Ramos (cell line): Measurements from ENCODE around the gene ANKRD52.

Source experiments
- in situ Hi-C: fragments of 300-500 bp; cut with MboI; formaldehyde crosslinking; loops from one replicate; pipeline ENCODE4 v1.14.3; 2022; ENCODE audit warnings: low sequenced_read_pairs; ENCODE audit not compliant: unreplicated experiment

The ANKRD52 gene

DNA sequence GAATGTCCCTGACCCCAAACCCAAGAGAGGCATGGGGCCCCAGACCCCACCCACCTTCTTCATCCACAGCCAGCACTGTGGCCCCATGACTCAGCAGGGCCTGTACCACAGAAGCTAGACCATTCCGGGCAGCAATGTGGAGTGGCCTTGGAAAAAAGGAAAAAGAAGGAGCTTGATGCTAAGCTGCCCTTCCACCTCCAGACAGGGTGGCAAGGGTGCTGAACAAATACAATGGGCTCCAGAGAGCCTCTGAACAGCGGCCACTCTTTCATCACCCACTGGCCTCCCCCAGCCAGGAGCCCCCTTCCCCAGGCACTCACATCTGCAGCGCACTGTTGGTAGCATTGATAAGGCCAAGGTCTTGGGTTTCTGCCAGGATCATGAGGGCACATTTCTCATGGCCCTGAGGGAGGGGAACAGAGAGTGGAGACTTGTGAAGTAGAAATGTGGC, 14.4 kb downstream of the ANKRD52 start:
- in situ Hi-C loops, result no loop called here

GRCh38 chr12:56242986-56243385, 15.2 kb downstream of the ANKRD52 start:
- in situ Hi-C loops, result no loop called here

DNA sequence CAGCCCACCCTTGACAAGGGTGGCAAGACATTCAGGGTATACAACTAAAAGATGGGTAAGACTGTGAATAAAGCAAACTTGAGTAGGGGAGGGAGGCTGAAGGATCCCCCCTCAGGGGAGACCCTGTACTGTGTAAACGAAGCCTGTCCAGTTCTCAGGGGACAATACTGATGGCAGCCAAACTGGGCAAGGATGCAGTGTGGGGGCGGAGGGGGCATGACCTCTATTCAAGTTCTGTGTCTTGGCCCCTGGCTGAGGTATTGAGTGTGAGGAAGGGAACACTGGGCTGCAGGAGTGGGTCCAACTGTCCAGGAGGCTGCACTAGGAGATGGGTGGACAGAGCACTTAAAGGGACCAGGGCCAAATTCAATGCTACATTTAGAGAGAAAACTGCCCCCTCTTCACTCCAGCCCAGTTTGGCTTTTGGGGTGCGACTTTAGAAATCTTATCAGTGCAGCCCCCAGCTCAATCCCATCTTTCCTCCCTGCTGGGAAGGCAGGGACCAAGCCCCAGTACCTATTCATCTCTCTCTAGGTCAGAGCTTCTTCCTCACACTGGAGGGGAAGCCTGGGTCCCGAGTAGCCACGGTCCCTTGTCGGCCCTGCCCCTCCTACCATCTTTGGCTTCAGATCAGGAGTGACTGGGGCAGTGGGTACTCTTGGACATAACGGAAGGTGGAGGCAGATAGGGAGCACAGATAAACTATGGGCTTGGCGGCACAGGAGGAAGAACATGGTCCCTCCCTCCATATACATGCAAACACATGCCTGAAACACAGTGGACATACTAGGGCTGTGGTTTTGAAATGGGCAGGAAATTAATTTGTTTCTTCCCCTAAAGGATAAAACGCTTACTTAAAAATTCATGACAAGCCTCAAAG, 16.5 kb downstream of the ANKRD52 start:
- in situ Hi-C loops, result no loop called here

GRCh38 chr12:56237552-56237951, 20.6 kb downstream of the ANKRD52 start:
- in situ Hi-C loops, result no loop called here

GRCh38 chr12:56236985-56237384, 21.2 kb downstream of the ANKRD52 start:
- in situ Hi-C loops, result no loop called here

DNA sequence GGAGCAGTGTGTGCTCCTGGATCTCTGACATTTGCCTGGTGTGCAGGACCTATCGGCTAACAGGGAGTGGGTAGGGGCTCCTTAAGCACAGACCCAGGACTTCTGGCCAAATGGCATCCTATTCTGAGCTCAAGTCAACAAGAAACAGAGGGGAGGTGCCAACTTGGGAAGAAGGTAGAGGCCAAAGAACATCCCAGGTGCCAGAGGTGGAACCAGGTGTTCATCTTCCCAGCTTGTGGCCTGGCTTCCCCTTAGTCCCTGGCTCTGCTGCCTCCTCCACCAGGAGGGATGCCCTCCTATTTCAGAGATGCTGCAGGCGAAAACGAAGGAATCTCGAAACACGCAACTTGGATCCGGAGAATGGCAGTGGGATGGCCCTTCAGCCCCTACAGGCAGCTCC, 22.1 kb downstream of the ANKRD52 start:
- in situ Hi-C loops, result no loop called here

DNA sequence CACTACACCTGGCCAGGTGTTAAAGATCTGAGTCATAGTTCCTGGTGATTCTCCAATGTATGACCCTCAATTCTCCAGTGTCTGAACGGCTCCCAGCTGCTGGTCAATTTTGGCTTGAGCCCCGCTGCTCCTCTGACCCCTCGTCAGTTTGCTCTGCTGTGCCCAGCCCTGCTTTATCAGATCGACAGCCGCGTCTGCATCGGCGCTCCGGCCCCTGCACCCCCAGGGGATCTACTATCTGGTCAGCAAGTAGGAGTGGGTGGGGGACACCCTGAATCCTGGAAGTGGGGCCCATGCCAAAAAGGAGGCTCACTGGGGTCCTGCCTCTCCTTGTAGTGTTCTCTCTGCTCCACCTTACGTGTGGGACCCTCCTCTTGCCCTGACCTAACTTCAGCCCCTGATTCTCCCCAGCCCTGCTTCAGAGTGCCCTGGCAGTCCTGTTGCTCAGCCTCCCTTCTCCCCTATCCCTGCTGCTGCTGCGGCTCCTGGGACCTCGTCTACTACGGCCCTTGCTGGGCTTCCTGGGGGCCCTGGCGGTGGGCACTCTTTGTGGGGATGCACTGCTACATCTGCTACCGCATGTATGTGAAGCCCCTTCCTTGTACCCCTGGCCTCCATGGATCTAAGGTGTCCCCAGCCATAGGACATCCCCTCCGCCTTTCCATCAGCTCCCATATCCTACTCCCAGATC, 23.3 kb downstream of the ANKRD52 start:
- in situ Hi-C loops, result no loop called here

DNA sequence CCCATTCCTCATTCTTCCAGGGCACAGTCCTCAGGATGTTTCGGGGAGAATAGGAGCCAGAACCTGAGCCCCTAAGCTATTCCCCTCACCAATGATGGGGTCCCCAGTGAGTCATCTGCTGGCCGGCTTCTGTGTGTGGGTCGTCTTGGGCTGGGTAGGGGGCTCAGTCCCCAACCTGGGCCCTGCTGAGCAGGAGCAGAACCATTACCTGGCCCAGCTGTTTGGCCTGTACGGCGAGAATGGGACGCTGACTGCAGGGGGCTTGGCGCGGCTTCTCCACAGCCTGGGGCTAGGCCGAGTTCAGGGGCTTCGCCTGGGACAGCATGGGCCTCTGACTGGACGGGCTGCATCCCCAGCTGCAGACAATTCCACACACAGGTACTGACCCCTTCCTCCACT, 27.0 kb downstream of the ANKRD52 start:
- in situ Hi-C loops, result no loop called here

DNA sequence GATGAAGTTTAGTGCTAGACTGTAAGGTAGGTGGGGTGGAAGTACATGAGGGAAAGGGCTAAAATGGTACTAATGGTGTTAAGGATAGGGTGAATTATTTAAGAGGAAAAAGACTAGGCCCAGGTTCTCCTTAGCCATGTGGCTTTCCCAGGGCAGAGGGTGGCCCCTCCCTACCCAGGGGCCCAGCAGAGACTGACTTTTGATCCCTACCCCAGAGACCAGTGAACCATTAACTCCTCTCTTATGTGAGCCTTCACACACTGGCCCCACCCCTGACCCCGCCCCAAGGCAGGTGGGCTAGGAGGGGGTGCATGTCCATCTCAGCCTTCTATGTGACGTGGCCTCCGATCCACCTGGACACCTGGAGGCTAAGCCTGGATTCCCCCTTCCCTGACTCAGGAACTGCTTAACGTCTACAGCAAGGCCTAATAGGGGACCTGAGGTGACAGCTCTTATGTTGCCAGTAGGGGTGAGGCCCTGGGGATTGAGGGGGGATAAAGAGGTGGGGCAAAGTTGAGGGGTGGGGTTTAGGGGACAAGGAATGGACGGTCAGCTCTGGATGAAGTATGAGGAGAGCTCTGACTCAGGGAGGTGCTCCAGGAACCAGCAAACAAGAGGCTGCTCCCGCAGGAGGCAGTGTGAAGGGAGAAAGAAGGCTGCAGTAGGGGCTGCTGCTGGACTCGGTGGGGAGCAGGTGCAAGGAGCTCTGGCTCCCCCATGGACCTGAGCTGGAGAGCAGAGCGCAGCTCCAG, 27.6 kb downstream of the ANKRD52 start:
- in situ Hi-C loops, result no loop called here

DNA sequence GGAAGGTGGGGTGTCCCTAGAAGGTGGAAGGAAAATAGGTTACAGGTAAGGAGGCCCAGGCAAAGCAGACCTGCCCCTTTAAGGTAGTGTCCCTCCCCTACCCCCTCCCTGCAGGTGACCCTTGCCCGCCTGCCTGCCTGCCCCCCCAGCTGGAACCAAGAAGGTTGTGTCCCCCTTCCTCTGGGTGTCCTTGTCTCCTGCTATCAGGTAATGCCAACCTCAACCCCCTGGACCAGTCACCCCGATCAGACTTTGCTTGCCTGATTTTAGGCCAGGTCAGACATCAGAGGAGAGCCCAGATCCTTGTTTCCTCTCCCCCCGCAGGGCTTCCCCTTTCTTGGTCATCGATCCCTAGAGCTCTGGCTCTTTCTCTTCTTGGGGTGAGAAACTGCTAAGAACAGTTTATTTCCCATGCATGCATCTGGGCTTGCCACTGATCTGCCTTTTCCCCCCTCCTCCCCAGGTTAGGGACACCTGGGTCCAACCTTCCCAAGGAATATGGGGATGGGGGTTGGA, 28.2 kb downstream of the ANKRD52 start, which contains the start of gene SLC39A5:
Gene SLC39A5, plus strand, starts transcription at position 136 of the 516 bp plus-strand sequence. CDS start 1,224 bp downstream, outside the sequence.
- in situ Hi-C loops, result no loop called here

GRCh38 chr12:56229082-56229481, 29.1 kb downstream of the ANKRD52 start:
- in situ Hi-C loops, result no loop called here

DNA sequence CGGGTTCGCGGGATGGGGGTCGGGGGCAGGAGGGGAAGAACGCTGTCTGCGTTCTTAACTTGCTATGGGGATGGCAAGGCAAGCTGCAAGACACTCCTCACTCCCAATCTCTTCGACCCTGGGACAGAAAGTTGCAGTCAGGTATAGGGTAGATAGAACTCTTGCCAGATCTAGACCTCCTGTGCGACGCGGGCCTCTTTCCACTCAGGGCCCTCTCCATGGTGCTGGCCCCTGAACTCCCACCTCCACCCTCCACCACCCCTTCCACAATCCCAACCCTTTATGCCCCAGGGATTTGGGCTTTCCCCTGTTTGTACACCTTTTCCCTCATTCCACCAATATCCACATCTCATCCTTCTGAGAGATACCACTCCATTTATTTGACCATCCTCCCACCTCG, 33.2 kb downstream of the ANKRD52 start:
- in situ Hi-C loops, result no loop called here

DNA sequence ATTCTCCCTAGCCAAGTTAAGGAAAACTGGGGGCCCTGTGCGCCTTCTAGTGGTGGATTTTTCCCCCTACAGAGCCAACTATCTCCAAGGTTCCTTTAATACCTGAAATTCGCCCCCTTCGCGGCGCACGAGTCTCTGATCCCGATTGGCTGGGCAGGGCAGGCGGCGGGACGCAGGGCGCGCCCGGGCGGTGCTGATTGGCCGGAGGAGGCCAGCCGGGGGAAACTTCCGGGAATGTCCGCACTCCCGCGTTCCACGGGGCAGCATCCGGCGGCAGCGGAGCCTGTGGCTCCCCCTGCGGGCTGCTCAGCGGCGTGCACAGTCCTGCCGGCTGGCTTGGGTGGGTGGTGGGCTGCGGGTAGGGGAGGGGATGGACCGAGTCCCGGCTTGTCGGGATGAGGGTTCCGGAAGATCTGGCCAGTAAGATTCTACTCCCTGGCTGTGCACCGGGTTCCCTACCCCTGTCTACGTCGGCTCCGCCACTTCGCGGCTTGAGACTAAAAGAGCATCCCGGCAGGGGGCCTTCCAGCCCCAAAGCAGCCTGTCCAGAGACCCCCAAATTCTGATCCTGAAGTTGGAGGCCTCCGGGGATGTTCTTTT, 34.0 kb downstream of the ANKRD52 start, which contains the start of gene NABP2:
Gene NABP2, plus strand, starts transcription at position 241 of the 600 bp plus-strand sequence. CDS start 515 bp downstream, outside the sequence.
- in situ Hi-C loops, result no loop called here

DNA sequence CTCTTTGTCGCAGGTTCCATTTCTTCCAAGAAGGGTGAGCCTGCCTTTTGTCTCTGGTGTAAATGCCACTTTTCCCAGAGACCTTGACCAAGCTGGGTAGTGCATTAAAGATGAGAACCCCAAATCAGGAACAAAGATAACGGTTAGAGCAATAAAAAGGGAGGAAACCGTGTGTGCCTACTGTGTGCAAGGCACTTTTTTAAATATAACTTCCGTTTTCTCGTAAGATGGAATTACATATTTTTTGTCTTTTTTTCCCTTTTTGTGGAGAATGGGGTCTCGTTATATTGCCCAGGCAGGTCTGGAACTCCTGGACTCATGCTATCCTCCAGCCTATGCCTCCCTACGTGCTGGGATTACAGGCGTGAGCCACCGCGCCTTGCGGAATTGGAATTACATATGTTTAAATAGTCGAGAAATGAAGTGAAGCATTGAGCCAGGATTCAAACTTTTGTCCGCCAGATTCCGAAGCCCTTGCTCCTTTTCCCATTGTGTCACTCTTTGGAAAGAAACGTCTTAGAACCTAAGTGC, 34.5 kb downstream of the ANKRD52 start:
- in situ Hi-C loops, result no loop called here

GRCh38 chr12:56222531-56222895, 35.7 kb downstream of the ANKRD52 start:
- in situ Hi-C loops, result no loop called here

DNA sequence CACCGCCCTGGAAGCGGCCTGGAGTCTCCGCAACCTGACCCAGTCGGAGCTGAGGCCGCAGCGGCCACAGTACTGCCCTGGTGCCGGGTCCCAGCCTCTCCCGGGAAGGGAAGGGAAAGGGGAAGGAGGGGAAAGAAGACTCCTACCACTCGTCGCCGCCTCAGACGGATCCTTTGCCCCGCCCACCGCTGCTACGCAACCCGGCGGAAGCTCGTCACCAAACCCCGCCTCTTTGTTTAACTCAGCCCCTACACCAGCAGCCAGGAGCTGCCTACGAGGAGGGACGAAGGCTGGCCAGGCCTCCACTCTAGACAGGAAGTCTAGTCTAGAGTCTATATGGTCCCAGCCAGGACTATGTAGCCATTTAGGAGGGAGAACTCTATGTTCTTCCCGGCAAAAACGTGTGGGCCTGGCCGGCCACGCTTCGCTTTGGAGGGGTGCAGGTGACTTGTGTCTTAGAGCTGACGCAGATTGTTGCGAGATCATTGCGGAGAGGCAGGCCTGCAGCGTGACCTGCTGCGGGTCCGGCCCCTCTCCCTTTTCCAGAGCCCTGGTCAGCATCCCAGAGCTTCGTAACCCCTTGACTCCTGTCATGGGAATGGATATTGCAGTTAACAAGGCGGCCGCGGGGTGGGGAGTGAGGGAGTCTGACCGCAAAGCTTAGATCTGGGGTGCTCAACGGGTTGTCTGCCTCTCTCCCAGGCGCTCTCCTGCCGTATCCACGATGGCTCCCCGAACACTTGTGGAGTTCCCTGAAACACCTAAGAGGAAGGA, 36.2 kb downstream of the ANKRD52 start, which contains the start of gene RNF41:
Gene RNF41, minus strand, starts transcription at position 166 of the 774 bp plus-strand sequence. CDS start 7,875 bp downstream, outside the sequence.
- in situ Hi-C loops, result no loop called here

DNA sequence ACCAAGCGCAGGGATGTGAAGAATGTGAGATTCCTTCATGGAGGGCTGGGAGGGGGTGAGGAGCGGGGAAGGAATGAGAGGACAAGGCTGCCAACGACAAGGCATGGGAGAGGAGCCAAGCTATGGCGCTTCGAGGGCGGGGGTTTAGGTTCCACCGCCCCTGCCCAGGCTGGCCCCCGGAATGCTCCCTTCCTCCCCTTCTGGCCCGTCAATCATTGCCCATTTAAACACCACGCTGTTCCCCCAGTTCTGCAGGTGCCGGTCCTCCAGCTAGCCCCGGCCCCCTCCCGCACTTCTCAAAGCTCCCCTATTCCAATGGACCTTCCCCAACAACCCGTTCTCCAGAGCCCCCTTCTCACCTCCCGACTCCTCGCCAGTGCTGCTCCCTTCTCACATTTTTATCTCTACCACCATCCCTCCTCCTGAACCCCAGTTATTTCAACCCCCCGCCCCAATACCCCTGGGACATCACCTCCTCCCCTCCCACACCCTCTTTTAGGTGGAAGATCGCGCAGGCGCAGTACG, 36.9 kb downstream of the ANKRD52 start:
- in situ Hi-C loops, result no loop called here

GRCh38 chr12:56220611-56221231, 37.5 kb downstream of the ANKRD52 start:
- in situ Hi-C loops, result no loop called here
